Measurements from ENCODE around the gene SLCO1A2.
"Not testable (repeated sequence)": the region's sequence is repeated elsewhere in the genome, so short reads cannot be mapped to it uniquely, and the experiment has no call there.

SLCO1A2 gene

GRCh38 chr12:21372602-21373001, 37.9 kb upstream of the SLCO1A2 start, which contains the start of gene IAPP:
Gene IAPP (plus strand): TSS chr12:21372902. CDS start chr12:21373352, 450 bp downstream.
- Histone ChIP-seq H3K9me2 (replicated peaks; ENCODE audit: low read depth, low read length) (no peaks in the 10 kb centered on the region), H3K4me3 (ENCODE audit: low read length, poor library complexity, severe bottlenecking) (no peak within 1 kb of the TSS), H3K9me3 (ENCODE audit: insufficient read depth, low read depth, low read length) (no peaks in the 10 kb centered on the region), H3K79me2 (ENCODE audit: insufficient read depth, low read length) (no peaks in the 10 kb centered on the region), H3K4me1 (ENCODE audit: insufficient read depth, low read length, poor library complexity, severe bottlenecking) (no peaks in the 10 kb centered on the region), H3F3A (ENCODE audit: low read depth) (no peaks in the 10 kb centered on the region), H3K36me3 (ENCODE audit: insufficient read depth, low read length) (no peaks in the 10 kb centered on the region), H4K20me1 (ENCODE audit: insufficient read depth, low read length, poor library complexity, severe bottlenecking) (no peaks in the 10 kb centered on the region), H3K9ac (ENCODE audit: low read depth, low read length, poor library complexity, severe bottlenecking) (no peak within 1 kb of the TSS), H2AFZ (ENCODE audit: low read length) (no peak within 1 kb of the TSS), H3K4me2 (ENCODE audit: low read depth, low read length, poor library complexity, severe bottlenecking) (no peak within 1 kb of the TSS), H3K27me3 (ENCODE audit: insufficient read depth, low read length, poor library complexity, severe bottlenecking) (no peaks in the 10 kb centered on the region)
- TF ChIP-seq EZH2phosphoT487 (IDR thresholded peaks at IDR 0.05; ENCODE audit: borderline replicate concordance): no peak
- TF ChIP-seq, protein P1, sequence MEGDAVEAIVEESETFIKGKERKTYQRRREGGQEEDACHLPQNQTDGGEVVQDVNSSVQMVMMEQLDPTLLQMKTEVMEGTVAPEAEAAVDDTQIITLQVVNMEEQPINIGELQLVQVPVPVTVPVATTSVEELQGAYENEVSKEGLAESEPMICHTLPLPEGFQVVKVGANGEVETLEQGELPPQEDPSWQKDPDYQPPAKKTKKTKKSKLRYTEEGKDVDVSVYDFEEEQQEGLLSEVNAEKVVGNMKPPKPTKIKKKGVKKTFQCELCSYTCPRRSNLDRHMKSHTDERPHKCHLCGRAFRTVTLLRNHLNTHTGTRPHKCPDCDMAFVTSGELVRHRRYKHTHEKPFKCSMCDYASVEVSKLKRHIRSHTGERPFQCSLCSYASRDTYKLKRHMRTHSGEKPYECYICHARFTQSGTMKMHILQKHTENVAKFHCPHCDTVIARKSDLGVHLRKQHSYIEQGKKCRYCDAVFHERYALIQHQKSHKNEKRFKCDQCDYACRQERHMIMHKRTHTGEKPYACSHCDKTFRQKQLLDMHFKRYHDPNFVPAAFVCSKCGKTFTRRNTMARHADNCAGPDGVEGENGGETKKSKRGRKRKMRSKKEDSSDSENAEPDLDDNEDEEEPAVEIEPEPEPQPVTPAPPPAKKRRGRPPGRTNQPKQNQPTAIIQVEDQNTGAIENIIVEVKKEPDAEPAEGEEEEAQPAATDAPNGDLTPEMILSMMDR (conservative IDR thresholded peaks at IDR 0.05; ENCODE audit: low read length): no peak

DNA sequence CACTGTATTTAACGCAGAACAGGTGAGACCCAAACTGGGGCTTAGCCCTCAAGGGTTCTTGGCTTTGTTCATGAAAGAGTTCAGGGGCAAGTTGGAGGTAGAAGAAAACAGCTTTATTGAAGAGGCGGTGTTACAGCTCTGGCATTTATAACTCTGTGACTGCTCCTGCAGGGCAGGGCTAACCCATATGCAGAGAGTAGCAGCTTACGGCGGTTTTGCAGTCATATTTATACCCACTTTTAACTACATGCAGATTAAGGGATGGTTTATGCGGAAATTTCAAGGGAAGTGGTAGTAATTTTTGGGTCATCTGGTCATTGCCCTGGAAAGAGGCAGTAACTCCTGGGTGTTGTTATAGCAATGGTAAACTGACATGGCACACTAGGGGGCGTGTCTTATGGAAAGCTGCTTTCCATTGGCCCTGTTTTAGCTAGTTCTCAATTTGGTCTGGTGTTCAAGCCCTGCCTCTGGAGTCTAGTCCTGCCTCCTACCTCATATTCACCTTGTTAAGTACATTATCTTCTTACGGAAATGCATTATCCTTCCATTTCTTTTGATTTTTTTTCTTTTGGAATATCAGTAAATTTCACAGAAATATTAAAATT, 36.2 kb upstream of the SLCO1A2 start:
- H3K27me3 ChIP-seq (ENCODE audit: insufficient read depth, low read length, poor library complexity, severe bottlenecking): no peaks in the 10 kb centered on the region
- no peak overlapping the region for H3K4me2 ChIP-seq (ENCODE audit: low read depth, low read length, poor library complexity, severe bottlenecking)
- H3K9me2 ChIP-seq (replicated peaks; ENCODE audit: low read depth, low read length): no peaks in the 10 kb centered on the region
- no peaks in the 10 kb centered on the region for H3K4me1 ChIP-seq (ENCODE audit: insufficient read depth, low read length, poor library complexity, severe bottlenecking)
- no peaks in the 10 kb centered on the region for H3K9me3 ChIP-seq (ENCODE audit: insufficient read depth, low read depth, low read length)
- peak overlapping the region; percentile 52; the same call in 1 of the 2 replicates for H2AFZ ChIP-seq (ENCODE audit: low read length)
- TF ChIP-seq, protein P1 (conservative IDR thresholded peaks at IDR 0.05; ENCODE audit: low read length): no peak; the same call in 1 of the 2 replicates
- no peak for TF ChIP-seq EZH2phosphoT487 (IDR thresholded peaks at IDR 0.05; ENCODE audit: borderline replicate concordance)
- H4K20me1 ChIP-seq (ENCODE audit: insufficient read depth, low read length, poor library complexity, severe bottlenecking): no peaks in the 10 kb centered on the region
- H3K79me2 ChIP-seq (ENCODE audit: insufficient read depth, low read length): no peaks in the 10 kb centered on the region
- H3K9ac ChIP-seq (ENCODE audit: low read depth, low read length, poor library complexity, severe bottlenecking): no peak overlapping the region
- H3K36me3 ChIP-seq (ENCODE audit: insufficient read depth, low read length): no peaks in the 10 kb centered on the region
- H3K4me3 ChIP-seq (ENCODE audit: low read length, poor library complexity, severe bottlenecking): no peak overlapping the region
- no peaks in the 10 kb centered on the region for H3F3A ChIP-seq (ENCODE audit: low read depth)

GRCh38 chr12:21369141-21369980, 34.6 kb upstream of the SLCO1A2 start:
- Histone ChIP-seq H4K20me1 (ENCODE audit: insufficient read depth, low read length, poor library complexity, severe bottlenecking) (no peaks in the 10 kb centered on the region), H3K9ac (ENCODE audit: low read depth, low read length, poor library complexity, severe bottlenecking) (no peak overlapping the region), H3K36me3 (ENCODE audit: insufficient read depth, low read length) (no peaks in the 10 kb centered on the region), H3F3A (ENCODE audit: low read depth) (no peaks in the 10 kb centered on the region), H3K4me1 (ENCODE audit: insufficient read depth, low read length, poor library complexity, severe bottlenecking) (no peaks in the 10 kb centered on the region), H3K4me2 (ENCODE audit: low read depth, low read length, poor library complexity, severe bottlenecking) (no peak overlapping the region), H3K4me3 (ENCODE audit: low read length, poor library complexity, severe bottlenecking) (no peak overlapping the region), H3K27me3 (ENCODE audit: insufficient read depth, low read length, poor library complexity, severe bottlenecking) (no peaks in the 10 kb centered on the region), H3K9me3 (ENCODE audit: insufficient read depth, low read depth, low read length) (no peaks in the 10 kb centered on the region), H3K79me2 (ENCODE audit: insufficient read depth, low read length) (no peaks in the 10 kb centered on the region), H2AFZ (ENCODE audit: low read length) (no peak overlapping the region), H3K9me2 (replicated peaks; ENCODE audit: low read depth, low read length) (no peaks in the 10 kb centered on the region)
- TF ChIP-seq EZH2phosphoT487 (IDR thresholded peaks at IDR 0.05; ENCODE audit: borderline replicate concordance): no peak
- TF ChIP-seq, protein P1 (conservative IDR thresholded peaks at IDR 0.05; ENCODE audit: low read length): no peak

DNA sequence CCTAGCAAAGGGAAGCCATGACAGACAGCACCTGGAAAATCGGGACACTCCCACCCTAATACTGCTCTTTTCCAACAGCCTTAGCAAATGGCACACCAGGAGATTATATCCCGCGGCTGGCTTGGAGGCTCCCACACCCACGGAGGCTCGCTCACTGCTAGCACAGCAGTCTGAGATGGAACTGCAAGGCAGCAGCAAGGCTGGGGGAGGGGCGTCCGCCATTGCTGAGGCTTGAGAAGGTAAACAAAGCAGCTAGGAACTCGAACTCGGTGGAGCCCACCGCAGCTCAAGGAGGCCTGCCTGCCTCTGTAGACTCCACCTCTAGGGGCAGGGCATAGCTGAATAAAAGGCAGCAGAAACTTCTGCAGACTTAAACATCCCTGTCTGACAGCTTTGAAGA, 25.9 kb upstream of the SLCO1A2 start:
- H3K4me3 ChIP-seq (ENCODE audit: low read length, poor library complexity, severe bottlenecking); H3K9me3 ChIP-seq (ENCODE audit: insufficient read depth, low read depth, low read length); H4K20me1 ChIP-seq (ENCODE audit: insufficient read depth, low read length, poor library complexity, severe bottlenecking); H3K9ac ChIP-seq (ENCODE audit: low read depth, low read length, poor library complexity, severe bottlenecking); H3K4me1 ChIP-seq (ENCODE audit: insufficient read depth, low read length, poor library complexity, severe bottlenecking); H3K4me2 ChIP-seq (ENCODE audit: low read depth, low read length, poor library complexity, severe bottlenecking); H3K36me3 ChIP-seq (ENCODE audit: insufficient read depth, low read length); H3K79me2 ChIP-seq (ENCODE audit: insufficient read depth, low read length); H3K9me2 ChIP-seq (replicated peaks; ENCODE audit: low read depth, low read length); H3F3A ChIP-seq (ENCODE audit: low read depth); H2AFZ ChIP-seq (ENCODE audit: low read length); H3K27me3 ChIP-seq (ENCODE audit: insufficient read depth, low read length, poor library complexity, severe bottlenecking): not testable (repeated sequence)

Measured in Loucy (cell line).